ENCODE results near the gene TAOK1.

The TAOK1 gene

DNA sequence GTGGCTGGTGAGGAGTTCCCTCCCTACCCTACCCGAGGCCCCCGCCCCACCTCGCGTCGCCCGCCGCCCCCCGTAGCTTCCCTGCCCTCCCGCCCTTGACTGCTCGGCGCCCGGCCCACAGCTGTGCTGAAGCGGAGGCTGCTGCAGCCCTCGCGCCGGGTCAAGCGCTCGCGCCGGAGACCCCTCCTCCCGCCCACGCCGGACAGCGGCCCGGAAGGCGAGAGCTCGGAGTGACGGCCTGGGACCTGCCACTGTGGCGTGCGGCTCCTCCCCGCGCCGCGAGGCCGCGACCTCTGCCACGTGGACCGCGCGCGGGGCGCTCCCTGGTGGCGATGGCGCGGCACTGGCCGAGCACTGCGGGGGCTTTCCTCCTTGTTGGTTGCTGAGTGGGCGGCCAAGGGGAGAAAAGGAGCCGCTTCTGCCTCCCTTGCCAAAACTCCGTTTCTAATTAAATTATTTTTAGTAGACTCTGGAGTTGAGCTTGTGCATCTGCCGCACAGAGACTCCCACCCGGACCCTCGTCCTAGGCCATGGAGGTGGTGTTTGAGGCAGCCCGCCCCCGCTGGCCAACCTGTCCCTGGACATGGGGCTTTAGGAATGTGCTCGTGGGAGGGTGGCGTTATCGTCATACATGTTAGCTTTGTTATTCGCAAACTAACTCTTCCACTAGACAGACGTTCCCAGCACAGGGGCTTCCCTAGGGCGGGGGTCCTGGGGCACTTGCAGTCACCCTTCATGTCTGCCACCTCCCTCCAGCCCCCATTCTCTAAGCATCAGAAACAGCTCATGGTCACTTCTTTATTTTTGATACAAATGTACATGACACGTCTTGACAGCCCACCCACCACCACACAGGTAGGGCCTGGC, 182.8 kb downstream of the TAOK1 start:
- no peak for DNase-seq

DNA sequence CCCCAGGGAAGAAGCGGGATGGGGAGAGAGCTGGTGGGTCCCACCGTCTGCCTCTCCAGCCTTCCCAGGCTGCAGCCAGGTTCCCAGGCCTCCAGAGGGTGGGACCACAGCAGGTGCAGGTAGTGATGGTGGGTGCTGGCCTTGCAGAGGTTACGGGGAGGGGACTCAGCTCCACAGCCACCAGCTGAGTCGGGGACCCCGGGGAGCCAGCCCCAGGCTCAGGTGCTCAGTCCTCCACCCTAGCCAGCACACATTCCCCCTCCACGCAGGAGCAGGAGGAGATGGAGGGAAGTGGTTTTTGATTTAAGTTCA, 183.4 kb downstream of the TAOK1 start:
- no peak for DNase-seq

DNA sequence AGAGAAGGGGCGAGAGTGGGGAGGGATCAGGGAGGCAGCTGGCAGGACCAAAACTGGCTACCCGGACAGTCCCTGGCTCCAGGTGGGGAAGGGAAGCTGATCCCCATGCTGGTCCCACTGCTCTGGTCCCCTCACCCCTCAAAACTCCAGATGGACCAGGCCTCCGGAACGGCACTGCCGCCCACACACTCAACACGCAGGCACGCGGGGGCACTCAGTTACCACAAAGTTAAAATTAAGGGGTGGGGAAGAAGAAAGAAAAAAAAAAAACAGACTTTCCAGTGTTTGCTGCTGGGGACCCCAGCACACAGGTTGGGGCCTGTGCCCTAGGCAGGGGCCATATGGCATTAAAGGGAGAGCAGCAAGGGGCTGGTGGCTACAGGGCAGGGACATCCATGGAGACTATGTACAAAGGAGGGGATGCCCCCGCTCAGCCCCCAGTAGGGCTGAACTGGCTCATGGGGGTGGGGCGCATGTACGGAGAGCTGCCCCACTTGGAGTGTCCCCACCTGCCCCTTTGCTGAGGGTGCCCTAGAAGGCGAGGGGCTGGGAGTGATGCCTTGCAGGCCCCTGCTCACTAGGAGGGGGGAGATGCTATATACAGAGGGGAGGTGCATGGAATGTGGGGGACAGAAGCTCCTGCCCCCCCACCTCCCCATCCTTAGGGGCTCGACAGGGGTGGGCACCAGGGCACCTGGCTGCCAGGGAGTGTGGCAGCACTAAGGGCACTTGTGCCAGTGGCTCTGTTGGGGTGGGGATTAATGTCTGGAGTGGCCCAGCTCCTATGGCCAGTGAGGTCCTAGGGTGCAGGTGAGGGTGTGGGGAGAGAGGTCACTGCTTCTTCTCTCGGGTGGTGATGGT, 183.9 kb downstream of the TAOK1 start:
- DNase-seq: no peak

DNA sequence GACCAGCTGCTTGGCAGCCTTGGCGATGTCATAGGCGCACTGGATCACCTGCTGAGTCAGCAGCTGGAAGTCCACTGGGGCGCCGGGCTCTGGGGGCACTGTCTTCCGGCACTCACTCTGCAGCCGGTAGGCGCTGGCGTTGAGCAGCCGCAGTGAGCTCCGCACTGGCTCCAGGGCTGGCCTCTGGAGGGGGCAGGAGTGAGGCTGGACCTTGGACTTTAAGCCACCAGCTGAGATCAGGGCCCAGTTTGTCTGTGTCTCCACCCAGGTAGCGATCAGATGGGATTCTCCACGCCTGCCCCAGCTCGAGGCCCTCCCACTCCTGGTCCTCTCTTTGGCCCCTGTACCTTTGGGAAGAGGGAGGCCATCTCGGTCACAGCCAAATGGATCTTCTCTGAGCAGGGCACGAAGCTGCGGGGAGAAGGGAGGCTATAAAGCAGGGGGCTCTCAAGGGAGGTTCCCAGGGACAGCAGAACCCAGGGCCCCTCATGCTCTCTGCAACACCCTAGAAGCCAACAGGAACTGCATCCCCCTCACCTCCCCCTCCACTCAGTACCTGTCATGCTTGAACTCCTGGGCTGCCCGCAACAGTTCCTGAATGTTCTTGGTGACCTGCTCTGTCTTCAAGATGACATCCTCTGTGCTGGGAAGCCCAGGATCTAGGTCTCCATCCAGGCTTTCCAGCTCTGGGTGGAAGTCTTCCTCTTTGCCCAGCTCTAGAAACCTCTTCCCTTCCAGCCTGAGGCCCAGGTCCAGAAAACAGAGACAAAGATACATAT, 184.8 kb downstream of the TAOK1 start:
- DNase-seq: no peak

DNA sequence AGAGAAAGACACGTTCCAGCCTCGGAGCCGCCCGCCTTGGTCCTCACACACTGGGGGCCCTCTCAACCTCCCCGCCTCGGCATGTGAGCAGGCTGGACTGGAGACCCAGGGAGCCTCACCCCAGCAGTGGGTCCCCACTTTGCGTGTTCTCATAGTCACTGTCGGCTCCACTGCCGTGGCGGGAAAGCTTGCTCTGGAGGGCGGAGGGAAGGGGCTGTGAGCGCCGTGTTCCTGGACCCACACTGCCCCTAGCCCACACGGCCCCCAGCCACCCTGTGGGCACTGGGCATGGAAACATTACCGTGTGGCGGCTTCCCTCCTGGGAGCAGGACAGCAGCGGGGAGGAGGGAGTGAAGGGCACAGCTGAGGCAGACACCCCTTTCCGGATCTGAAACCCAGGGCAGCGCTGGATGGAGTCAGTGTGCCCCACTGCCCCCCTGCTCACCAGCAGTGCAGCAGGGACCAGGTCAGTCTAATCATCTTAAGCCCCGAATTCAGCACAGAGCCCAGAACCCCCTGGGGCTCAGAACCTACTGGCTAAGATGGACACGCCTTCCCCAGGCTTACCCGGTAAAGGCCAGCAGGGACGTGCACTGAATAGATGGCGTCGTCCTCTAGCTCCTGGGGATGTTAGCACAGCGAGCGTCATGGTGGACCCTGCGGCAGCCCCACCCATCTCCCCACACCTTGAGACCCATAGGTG, 185.5 kb downstream of the TAOK1 start:
- DNase-seq: no peak

DNA sequence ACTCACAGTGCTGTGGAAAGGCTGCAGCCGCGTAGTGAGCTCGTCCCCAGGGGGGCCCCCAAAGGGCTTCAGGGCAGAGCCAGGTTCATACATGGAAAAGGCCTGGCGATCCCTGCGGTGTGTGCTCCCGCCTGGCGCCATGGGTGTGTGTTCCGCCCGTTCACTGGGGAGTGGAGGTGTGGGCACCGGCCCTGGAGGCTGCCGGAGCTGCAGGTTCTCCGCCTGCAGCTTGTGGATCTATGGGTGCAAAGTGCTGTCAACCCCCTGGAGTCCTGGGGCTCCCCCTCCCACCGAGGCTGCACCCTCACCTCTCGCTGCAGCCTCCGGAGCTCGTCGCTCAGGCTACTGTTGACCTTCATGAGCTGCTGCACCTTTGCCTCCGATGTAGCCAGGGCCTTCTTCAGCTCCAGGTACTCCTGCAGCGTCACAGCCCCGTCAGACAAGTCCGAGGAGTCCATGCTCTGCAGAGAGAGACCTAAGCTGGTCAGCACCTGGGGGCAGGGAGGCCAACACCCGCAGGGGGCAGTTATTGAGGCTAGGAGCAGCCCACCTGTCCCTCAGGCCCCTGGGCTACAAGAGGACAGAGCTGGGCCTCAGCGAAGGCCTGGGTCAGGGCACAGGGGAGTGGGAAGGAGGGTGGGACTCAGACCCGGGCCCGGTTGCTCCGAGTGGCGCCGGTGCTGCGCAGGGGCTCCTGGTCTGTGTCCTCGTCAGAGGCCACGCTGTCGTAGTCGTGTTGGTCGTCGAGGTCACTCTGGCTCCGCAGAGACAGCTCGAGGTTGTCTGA, 186.2 kb downstream of the TAOK1 start:
- DNase-seq: no peak

DNA sequence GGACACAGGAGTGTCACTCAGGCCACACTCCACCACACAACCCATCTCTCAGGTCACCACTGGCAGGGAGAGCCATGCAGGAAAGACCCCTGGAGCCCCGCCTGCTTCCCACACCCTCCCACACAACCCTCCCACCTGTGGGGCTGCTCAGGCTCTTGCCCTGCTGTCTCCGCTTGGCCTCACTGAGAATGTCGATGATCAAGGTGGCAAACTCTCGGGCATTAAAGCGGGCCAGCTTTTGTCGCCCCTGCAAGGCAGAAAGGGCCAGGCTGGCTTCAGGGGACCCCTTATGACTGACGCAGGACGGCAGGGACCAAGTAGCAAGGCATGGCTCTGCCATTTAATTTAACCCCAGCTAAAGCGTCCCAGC, 186.8 kb downstream of the TAOK1 start:
- no peak for DNase-seq

DNA sequence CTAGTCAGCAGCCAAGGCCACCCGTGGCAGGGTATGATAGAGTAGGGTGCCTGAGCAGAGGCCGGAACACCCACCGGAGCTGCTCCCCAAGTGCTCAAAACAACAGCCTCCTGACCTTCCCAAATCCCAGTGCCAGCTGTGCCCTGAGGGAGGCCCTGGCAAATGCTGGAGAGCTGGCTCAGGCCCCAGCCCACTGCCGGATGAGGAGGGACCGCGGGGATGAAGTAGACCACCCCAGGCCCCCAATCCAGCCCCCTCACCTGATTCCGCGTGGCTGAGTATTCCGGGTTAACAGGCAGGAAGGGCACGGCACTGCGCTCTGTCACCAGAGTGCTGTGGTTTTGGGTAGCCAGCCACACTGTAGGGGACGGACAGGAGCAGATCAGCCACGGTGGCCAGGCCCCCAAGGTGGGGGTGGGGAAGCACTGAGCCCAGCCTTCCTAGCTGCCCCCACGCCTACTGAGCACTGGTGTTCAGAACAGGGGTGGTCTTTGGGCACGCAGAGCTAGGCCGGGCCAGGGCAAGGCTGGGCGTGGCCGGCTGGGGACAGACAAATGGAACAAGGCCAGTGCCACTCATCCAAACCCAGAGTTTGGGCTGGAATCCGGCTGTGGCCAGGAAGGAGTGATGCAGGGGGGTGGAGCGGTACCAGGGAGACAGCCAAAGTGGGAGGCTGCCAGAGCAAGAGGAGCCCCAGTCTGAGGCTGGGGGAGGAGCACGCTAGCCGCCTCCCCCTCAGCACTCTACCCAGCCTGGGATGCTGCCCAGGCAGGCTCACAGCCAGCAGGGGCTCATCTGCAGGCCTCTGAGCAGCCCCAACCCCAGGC, 187.4 kb downstream of the TAOK1 start:
- no peak for DNase-seq

DNA sequence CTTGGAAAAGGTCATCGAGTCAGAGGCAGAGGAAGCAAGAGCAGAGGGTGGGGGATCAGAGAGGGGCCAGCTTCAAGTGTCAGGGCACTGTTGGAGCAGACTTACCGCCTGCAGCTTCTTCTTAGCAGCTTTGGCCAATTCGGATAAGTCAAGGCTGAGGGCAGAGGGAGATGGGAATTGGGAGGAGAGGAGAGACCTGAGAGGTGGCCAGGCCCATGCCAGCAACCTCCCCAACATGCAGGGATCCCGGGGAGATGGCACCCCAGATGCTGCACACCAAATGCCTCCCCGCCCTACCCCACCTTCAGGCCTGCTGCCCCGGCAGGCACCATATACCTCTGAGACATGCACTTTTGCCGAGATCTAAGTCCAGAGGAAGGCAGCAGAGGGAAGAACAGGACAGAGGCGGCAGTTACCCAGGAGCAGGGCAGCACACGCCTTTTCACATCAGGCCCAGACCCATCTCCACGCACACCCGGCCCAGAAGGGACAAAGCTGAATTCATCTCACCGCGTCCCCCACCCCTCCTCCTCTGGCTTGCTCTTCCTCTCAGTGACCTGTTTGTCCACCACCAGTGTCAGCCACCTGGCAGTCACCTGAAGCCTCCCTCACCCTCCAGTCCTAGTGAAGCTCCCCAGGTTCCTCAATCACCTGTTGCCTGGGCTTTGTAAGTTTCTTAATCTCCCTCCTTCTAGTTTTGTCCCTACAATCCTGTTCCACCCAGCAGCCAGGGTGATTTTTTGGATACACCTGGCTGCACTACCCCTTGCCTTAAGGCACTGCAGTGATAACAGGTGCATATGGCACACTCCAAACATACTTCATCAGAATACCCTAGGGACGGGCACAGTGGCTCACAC, 188.7 kb downstream of the TAOK1 start:
- DNase-seq: no peak

DNA sequence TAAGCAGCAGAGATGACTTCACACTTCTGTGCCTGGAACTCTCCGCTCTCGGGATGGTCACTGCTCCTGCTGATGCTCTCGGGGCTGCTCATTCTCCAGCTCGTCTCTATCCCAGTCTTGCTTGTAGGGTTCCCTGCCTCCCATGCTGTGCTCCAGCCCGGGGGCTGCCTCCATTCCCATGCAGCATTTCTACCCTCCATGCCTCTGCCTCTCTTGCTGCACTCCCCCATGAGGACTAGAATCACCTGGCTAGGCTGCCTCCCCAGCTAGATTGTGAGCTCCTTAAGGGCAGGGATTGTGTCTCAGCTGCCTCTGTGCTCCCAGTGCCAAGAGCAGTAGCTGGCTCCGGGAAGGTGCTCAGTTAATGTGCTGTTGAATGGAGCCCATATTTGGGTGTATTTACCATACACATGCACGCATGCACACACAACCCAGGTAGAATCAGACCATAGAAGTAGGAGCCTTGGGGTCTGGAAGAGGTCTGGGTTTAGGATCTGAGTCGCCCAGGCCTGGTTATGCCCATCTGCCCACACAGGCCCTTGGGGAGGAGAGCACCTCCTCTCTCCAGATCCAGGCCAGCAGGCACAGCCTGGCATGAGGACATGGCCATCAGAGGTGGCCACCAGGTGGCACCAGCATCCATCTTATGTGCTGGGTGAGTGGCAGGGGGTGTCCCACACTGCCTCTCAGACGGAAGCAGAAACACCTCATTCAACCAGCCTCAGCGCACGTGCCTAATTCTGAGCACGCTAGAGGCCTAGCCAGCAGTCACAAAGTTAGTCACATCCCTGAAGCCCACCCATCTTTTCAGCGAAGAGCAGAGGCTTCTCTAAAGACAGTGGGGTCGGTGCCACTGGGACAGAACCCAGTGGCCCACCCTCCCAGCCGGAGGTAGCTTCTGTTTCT, 190.0 kb downstream of the TAOK1 start:
- peak; percentile 65 for DNase-seq

DNA sequence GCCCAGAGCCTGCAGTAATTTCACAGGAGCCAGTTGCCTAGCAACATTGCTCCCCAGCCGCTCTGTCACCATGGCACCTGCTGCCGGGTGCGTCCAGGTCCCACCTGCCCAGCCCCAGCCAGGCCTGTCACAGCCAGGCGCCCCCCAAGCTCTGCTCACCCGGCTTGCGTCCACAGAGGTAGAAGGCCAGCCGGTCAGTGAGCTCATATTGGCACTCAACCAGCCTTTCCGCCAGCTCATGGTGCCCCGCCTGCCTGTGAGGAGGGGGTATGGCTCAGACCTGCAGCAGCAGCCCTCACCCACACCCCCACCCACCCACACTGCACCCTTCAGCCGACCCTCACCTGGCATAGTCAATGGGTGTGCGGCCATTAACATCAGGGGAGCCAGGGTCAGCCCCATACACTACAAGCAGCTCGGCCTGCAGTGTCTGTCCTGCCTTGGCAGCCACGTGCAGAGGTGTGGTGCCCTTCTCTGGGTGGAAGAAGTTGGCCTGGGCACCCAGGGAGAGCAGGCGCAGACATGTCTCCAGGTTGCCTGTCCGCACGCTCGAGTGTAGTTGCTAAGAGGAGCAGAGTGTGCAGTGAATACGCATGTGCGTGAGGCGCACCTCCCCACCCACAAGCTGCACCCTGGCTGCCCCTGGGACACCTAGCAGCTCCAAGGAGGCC, 191.6 kb downstream of the TAOK1 start:
- DNase-seq: no peak

DNA sequence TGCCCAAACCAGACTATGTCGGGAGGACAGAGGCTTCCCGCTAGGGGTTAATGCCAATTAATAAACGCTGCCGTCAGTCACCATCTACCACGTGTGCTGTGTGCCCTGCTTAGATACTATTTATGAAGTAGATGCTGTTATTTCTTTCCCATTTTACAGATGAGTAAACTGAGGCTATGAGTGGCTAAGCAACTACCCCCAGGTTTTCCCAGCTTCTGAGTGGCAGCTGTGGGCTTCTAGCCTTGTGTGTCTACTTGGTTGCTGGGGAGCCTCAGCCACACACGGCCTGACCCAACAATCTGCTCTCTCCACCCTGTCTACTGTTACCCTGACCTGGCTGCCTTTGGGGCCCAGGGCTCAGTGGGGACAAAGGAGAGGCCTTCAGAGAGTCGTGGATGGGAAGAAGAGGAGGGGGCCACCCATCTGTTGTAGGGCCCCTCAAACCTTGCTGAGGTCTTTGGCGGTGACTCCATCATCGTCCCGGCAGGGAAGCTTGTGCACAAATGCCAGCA, 192.1 kb downstream of the TAOK1 start:
- DNase-seq: no peak

DNA sequence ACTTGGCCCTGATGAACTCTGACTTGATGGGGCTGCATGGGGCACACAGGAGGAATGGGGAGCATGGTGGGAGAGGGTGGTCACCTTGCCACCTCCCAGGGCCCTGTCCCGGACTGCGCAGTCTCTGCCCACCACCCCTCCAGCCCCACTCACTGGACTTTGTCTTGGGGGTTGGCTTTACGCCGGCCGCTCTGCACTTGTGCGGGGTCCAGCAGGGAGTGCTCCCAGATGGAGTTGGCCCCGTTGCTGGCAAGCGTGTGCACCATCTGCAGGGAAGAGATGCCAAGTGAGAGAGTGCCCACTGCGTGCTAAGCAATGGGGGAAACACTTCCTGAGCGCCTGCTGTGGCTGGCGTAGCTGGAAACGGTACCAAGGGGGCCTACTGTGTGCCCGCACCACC, 192.6 kb downstream of the TAOK1 start:
- DNase-seq: no peak

DNA sequence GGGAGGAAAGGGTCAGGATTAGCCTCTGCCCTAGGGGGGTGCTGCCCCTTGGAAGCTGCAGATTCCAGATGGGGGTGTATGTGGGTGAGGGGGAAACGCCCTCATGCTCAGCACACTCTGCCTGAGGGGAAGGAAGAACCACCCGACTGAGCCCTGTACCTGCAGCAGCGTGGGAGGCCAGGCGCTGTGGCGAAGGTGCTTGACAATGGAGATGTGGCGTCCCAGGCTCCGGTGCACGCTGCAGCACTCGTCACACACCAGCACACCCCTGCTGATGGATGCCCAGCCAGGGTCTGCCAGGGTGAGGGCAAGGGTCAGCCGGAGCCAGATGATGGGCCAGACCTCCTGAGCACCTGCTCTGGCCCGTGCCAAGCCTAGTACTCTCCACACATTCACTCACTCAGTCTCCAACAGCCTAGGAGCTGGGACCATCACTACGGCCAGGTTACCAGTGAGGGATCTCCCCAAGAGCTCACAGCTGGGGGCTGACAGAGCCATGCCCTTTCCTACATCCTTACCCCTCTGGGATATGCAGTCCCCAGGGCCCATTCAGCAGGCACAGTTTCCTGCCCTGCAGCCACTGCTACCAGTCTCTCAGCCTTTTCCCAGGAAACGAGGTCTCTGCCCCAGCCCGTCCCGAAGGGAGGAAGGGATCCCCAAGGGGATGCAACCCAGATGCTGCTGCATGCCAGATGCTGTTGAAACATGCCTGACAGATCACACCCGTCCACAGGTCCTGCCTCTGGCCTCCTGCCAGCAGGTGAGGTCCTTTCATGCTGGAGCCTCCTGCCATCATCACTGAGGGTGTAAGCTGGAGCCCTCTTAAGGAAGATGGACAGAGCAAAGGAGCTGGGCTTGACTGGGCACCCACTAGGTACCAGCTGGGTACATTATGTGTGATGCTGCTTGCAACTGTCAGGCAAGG, 193.4 kb downstream of the TAOK1 start:
- no peak for DNase-seq

DNA sequence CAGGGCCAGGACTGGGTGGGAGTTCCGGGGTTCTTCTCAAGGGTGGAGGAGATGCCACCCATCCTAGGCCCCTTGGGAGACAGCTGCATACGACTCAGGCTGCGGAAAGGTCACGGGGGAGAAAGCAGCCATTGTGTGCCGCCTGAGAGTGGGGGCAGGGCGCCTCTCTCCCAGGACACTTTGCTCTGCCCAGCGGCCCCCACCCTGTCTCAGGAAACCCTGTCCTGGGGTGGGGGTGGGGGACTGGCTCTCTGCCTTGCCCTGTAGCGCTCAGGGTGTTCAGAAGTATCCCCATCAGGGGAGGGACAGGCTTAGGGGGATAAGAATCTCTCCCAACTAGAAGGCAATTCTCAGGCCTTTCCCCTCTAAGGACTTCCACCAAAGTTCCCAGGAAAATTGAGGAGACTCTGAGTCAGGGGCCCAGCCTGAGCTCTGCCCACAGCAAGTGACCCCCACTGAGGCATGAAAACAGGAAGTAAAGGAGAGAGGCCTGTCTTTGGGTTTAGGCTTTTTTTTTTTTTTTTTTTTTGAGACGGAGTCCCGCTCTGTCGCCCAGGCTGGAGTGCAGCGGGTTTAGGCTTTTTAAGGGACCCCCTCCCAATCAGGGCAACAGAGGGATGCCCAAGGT, 194.4 kb downstream of the TAOK1 start:
- DNase-seq: no peak

DNA sequence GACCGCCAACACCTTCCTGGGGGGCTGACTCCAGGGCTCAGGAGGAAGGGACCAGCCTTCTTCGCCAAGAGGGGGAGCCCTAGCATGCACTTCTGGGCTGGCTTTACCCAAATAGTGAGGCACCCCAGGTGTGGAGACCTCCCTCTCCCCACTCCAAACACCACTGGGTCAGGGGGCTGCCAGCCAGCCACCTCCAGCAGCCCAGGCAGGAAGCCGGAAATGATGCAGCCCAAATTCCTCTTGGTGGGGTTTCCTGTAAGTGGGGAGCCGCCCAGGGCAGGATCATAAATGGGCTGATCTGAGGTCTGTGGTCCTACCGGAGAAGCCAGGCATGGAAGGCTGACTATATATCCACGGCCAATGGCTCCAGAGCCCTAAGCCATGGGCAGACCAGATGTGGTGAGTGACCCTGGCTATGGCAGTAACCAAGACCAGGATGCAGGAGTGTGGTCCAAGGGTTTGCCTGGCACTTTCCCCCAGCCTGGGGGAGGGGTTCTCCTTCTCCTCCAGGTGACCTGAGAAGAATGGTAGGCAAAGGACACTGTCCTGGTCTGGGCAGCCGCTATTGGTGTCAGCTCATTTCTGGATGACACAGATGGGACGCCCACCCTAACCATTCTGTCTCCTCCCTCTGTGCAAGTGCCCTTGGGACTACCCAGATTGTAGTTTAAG, 195.1 kb downstream of the TAOK1 start:
- DNase-seq: no peak
